ENCODE results near the gene MEG3. TPM values are rescaled to one million over a fixed set of nuclear protein-coding genes. Genes with fewer than 3 reads are reported as not detected.

Gene MEG3
- total and polyA plus RNA-seq, 2 donors (not counting 3 experiments of a cell fraction or from before 2014, with no cell fraction given), result 378 to 508 TPM

DNA sequence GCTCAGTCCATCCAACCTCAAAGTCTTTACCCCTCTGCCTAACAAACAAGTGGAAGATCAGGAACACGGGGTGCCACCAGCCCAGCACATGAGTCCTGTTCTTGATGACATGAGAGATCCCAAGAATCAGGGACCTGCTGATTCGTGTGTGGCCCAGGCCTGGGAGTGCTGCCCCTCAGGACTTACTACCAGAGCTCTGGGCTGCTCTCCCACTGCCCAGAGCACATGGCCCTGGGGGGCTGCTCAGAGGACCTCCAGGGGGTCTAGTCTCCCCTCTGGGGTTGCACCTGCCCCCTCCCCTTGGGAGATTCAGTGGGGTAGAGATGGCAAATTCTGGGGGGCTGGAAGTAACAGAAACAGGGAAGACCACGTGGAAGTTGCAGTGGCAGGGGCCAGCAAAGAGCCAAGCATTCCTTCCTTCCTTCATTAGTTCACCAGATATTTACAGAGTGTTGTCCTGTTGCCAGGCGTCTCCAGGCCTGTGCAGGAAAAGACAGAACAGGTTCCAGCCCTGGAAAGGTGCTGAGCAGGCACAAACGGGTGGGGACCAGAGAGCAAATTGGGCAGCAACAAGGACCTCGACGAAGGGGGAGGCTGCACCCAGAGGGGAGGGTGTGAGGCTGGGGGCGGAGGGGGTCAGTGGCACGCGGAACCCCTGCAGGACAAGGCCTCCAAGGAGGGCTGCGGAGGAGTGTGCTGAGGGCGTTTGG, 45.1 kb upstream of the MEG3 start:
- TF ChIP-seq EZH2 (IDR thresholded peaks at IDR 0.05; ENCODE audit: borderline replicate concordance, low read depth, low read length, severe bottlenecking) (no peak), POLR2A (IDR thresholded peaks at IDR 0.05; ENCODE audit: low read depth, low read length) (no peak), MAX (IDR thresholded peaks at IDR 0.05; ENCODE audit: insufficient read depth, insufficient read length) (no peak)
- Histone ChIP-seq H3K9ac (replicated peaks; ENCODE audit: extremely low read depth, insufficient read depth, low read length) (no peak overlapping the region), H3K9me1 (replicated peaks; ENCODE audit: control insufficient read depth, extremely low read depth, insufficient read depth, low read length) (no peaks in the 10 kb centered on the region), H3K4me1 (ENCODE audit: control insufficient read depth, extremely low read depth, insufficient read depth, low read length) (no peaks in the 10 kb centered on the region), H3K9me3 (replicated peaks; ENCODE audit: control insufficient read depth, insufficient read depth, low read length) (no peaks in the 10 kb centered on the region), H3K4me2 (ENCODE audit: insufficient read depth, low read length) (no peak overlapping the region), H3K4me3 (replicated peaks in 1 of 3; ENCODE audit: insufficient read depth in 1 of 3, low read depth in 1 of 3, low read length in 3 of 3) (no peak overlapping the region), H3K36me3 (ENCODE audit: control insufficient read depth in 2 of 2, extremely low read depth in 1 of 2, insufficient read depth in 2 of 2, low read length in 2 of 2) (no peaks in the 10 kb centered on the region), H4K20me1 (replicated peaks; ENCODE audit: control insufficient read depth, extremely low read depth, insufficient read depth, low read length) (no peaks in the 10 kb centered on the region), H3K27ac (ENCODE audit: insufficient read depth, low read depth, low read length) (no peak overlapping the region), H3K27me3 (ENCODE audit: control insufficient read depth in 2 of 2, insufficient read depth in 2 of 2, low read length in 2 of 2) (no peaks in the 10 kb centered on the region), H2AFZ (ENCODE audit: low read depth, low read length) (no peak overlapping the region), H3K79me2 (ENCODE audit: control insufficient read depth, insufficient read depth, low read length) (no peaks in the 10 kb centered on the region)
- POLR2A ChIA-PET, result no interaction called here
- DNase-seq (ENCODE audit: low read depth, low spot score) (no peak), FAIRE-seq (no peak)
- BruUV-seq (replicated peaks), result no TSS peak
- CTCF ChIA-PET, result no interaction called here
- dilution Hi-C loops (cut with MboI; ENCODE audit: extremely low pct_ligation_motif_present, low sequenced_read_pairs) (no loop called here), intact Hi-C loops (cut with micrococcal nuclease) (loop anchor here (1.0 kb wide), 1 partner anchor 36 kb away; no protein-coding TSS in a partner anchor)

DNA sequence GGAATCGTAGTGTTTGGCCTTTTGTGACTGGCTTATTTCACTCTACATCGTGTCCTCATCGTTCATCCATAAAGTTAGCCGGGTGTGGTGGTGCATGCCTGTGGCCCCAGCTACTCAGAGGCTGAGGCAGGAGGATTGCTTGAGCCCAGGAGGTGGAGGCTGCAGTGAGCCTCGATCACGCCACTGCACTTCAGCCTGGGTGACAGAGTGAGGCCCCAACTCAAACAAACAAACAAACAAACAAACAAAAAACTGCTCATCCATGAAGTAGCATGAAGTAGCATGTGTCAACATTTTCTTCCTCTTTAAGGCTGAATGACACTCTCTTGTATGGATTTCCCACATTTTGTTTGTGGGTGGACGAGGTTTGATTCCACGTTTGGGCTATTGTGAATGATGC, 44.0 kb upstream of the MEG3 start:
- no peaks in the 10 kb centered on the region for H3K9me3 ChIP-seq (replicated peaks; ENCODE audit: control insufficient read depth, insufficient read depth, low read length)
- H3K4me1 ChIP-seq (ENCODE audit: control insufficient read depth, extremely low read depth, insufficient read depth, low read length), result no peaks in the 10 kb centered on the region
- H3K27me3 ChIP-seq (ENCODE audit: control insufficient read depth in 2 of 2, insufficient read depth in 2 of 2, low read length in 2 of 2), result no peaks in the 10 kb centered on the region
- no peaks in the 10 kb centered on the region for H3K79me2 ChIP-seq (ENCODE audit: control insufficient read depth, insufficient read depth, low read length)
- no peaks in the 10 kb centered on the region for H3K36me3 ChIP-seq (ENCODE audit: control insufficient read depth in 2 of 2, extremely low read depth in 1 of 2, insufficient read depth in 2 of 2, low read length in 2 of 2)
- intact Hi-C loops (cut with micrococcal nuclease), result loop anchor here (1.0 kb wide), 1 partner anchor 35 kb away; no protein-coding TSS in a partner anchor
- H2AFZ ChIP-seq (ENCODE audit: low read depth, low read length), result no peak overlapping the region
- DNase-seq (ENCODE audit: low read depth, low spot score) (no peak), FAIRE-seq (no peak)
- no peaks in the 10 kb centered on the region for H3K9me1 ChIP-seq (replicated peaks; ENCODE audit: control insufficient read depth, extremely low read depth, insufficient read depth, low read length)
- dilution Hi-C loops (cut with MboI; ENCODE audit: extremely low pct_ligation_motif_present, low sequenced_read_pairs), result no loop called here
- H3K27ac ChIP-seq (ENCODE audit: insufficient read depth, low read depth, low read length), result no peak overlapping the region
- H4K20me1 ChIP-seq (replicated peaks; ENCODE audit: control insufficient read depth, extremely low read depth, insufficient read depth, low read length), result no peaks in the 10 kb centered on the region
- no peak overlapping the region for H3K9ac ChIP-seq (replicated peaks; ENCODE audit: extremely low read depth, insufficient read depth, low read length)
- H3K4me3 ChIP-seq (replicated peaks in 1 of 3; ENCODE audit: insufficient read depth in 1 of 3, low read depth in 1 of 3, low read length in 3 of 3), result no peak overlapping the region
- ChIA-PET CTCF (interaction anchor here (0.6 kb wide), 1 partner anchor 62 kb away, joined by 4 read pairs; no protein-coding TSS in a partner anchor), POLR2A (no interaction called here)
- no peak overlapping the region for H3K4me2 ChIP-seq (ENCODE audit: insufficient read depth, low read length)
- BruUV-seq (replicated peaks), result no TSS peak
- TF ChIP-seq FOS (IDR thresholded peaks at IDR 0.05; ENCODE audit: borderline replicate concordance, insufficient read depth, low read length) (no peak), EZH2 (IDR thresholded peaks at IDR 0.05; ENCODE audit: borderline replicate concordance, low read depth, low read length, severe bottlenecking) (no peak)
